GM23248 (cell line): ENCODE measurements around the gene PIK3C3.

Experiments
- EZH2 ChIP-seq: fragments of 200-600 bp; sonication (generic); IDR thresholded peaks from 2 replicates; pipeline ENCODE4 v1.6.1; 2018; ENCODE audit warnings: antibody characterized with exemption, mild to moderate bottlenecking; ENCODE audit not compliant: insufficient read depth, poor library complexity, severe bottlenecking
- EZH2phosphoT487 ChIP-seq: fragments of 200-600 bp; sonication (generic); IDR thresholded peaks from 2 replicates; pipeline ENCODE4 v1.6.1; 2018; ENCODE audit warnings: antibody characterized with exemption, moderate library complexity, mild to moderate bottlenecking, low read depth; ENCODE audit not compliant: insufficient read depth

GRCh38 chr18:41982942-41983660 is 28.1 kb downstream of the PIK3C3 start:
- TF ChIP-seq EZH2: no peak
- no peak for TF ChIP-seq EZH2phosphoT487
